ENCODE data around the gene SLC6A11.

Gene SLC6A11

DNA sequence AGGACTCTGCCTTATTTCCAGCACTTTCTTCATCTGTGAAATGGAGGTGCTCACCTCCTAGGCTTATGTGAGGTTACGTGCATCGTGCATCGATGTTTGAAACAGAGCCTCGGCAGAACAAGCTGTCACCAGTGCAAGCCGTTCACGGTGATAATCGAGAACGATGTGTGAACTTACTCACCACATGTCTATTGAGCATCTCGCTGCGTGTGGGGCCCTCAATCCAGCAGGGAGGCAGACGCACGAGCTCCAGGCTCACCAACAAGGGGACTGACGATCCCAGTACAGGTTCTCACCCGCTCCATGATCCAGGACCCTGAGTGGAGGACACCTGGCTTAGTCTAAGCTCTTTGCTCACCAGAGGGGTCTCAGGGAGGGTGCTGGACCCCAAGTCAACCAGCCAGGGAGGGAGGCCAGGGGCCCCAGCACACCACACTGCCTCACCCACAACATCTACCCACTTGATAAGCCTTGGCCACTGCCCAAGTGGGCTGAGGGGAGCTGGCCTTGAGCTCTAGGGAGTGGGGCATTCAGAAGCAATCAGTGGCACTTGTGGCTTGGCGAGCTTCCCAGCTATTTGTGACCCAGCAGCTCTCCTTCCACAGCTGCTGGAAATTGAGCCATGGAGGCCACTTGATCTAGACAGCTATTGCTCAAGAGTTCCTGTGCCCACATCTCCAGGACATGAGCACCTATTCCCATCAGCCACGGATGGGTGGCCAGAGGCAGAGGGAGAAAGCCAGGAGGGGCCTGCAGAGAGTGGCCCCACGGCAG, 142.1 kb downstream of the SLC6A11 start:
- peak; percentile 1 for DNase-seq

DNA sequence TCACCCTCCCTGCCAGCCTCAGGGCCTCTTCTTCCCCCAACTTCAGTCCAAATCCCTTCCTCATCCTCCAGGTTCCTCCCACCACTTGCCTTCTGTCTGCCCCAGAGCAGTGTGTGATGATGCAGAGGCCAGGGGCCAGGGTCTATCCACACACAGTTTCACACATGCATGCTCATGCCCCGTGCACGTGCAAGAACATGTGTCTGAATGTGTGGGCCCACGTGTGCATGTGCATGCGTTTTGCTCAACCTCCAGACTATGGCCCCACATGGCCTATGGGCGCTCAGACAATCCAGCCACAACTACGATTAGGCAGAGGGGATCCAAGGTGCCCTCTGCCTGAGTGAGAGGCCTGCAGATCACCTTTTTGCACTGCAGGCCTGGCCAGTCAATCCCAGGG, 144.2 kb downstream of the SLC6A11 start:
- DNase-seq, result no peak

DNA sequence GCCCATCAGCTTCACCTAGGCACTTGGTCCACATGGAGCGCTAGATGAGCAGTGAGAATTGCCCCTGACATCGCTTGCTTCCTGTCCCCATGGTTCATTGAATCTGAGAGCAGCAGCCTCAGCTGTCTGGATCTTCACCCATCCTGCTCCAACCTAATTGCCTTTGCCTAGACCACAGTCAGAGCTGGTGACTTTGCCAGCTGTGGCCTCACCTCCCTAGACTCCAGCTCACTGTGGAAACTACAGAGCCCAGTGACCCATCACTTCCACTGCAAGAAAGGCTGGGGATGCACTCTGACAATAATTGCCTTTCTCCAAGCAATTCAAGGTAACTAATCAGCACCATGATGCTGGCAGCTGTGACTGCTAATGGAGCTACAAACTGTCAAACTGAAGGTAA, 145.9 kb downstream of the SLC6A11 start:
- peak; percentile 7 for DNase-seq

GRCh38 chr3:10962481-10963036, 146.5 kb downstream of the SLC6A11 start:
- peak; percentile 58 for DNase-seq

DNA sequence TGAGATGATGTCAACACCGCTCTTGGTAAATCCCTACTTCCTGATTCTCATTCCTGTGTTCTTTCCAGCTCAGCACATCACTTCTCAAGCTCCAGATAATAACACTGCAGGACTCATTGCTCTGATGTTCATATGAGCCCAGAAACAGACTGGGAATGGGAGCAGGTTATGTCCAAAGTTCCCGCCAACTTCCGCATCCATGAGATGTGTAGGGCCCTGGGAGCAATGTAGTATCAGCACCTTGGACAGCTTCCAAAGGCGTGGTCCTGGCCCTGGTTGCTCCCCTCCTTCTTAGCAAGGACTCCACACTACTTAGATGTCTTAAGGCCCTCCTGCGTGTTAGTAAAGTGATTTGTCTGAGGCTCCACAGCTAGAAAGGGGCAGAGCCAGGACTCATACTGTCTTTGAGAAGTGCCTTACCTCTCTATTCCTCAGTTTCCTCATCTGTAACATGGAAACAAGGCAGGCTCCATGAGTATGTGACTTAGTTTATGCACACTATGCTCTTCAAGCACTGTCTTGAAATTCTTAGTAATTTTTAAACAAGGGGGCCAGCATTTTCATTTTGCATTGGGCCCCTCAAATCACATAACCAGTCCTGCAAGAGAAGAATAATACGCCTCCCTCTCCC, 148.6 kb downstream of the SLC6A11 start:
- no peak for DNase-seq

- DNase-seq, result no peak
These were observed 152.4 kb downstream of the SLC6A11 start for GRCh38 chr3:10968401-10968800.

DNA sequence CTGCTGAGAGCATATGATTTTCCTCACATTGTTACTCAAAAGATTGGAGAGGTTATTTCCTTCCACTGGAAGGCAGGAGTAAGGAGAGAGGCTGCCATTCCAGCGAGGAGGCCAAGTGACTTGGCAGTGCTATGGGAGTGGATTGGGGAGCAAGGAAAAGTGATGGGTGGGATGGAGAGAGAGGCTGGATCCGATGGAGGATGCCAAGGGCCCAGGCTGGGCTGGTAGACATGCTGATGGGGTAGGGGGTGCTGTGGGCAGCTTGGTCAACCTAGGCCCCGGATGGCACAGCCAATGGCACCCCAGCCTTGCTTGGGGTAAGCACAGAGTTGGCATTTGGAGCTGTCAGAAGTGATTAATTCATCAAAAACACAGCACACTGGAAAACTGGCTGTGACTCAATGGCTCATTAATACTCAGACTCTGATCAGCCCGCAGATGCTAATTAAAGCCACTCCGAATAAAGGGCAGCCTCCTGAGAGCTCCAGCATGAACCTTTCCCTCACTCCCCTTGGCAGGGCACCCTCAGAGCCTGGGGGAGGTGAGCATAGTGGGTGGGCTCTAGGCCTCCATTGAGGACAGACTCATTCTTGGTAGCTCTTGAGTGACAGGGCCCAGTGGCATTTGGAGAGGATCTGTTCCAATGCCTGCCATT, 154.4 kb downstream of the SLC6A11 start:
- DNase-seq, result no peak

DNA sequence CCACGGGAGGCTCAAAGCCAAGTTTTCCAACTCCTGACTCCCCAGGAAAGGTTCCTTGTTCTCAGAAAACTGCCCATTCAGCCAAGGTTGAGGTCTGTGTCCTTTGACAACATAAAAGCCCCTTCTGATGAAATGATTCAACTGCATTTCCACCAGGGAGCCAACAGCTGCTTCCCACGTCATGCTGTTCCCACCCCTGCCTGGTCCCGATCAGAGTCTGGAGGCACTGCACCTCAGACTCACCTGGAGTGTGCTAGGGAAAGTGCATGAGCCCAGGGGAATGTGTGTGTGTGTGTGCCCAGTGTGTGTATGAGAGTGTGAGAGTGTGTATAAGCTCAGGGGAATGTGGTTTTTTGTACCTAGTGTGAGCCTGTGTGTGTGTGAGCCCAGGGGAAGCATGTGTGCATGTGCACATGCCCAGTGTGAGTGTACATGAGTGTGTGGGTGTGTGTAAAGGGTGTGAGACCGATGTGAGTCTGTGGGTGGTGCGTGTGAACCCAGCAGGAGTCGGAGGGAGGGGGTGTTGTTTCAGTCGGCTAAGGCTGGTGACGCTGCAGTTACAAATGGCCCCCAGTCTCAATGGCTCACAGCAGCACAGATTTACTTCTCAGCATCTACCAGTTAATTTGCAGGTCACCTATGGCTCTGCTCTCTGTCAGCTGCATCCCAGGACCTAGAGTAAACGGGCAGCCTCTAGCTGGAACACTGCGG, 156.2 kb downstream of the SLC6A11 start:
- DNase-seq, result no peak

GRCh38 chr3:10973046-10973595, 157.1 kb downstream of the SLC6A11 start:
- DNase-seq, result no peak

- DNase-seq, result no peak
These were observed 158.1 kb downstream of the SLC6A11 start for GRCh38 chr3:10974131-10974530.

DNA sequence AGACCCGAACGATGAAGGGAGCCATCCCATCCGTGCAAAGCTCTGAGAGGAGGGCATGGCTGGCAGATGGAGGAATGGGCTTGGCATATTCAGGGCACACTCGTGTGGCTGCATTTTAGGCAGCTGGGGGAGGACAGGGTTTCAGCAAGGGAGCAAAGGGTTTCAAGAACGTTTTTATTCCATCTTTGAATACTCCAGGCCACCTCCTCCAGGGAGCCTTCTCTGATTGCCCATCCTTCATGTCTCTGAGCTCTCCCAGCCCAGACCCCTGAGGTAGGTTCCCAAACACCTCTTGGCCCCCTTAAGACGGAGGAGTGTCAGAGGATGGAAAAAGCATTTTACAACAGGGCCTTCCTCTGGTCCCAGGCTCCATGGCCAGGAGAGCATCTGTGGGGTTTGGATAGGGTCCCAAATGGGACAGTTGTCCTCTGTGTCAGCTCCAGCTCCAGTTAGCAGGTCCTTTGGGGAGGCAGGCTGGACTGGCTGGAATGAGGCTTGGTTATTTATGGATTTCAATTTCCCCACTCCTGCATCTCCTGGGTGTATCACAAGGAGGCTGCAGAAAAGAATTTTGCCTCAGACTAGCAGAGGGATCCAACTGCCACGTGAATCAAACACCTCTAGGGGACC, 158.8 kb downstream of the SLC6A11 start:
- no peak for DNase-seq

DNA sequence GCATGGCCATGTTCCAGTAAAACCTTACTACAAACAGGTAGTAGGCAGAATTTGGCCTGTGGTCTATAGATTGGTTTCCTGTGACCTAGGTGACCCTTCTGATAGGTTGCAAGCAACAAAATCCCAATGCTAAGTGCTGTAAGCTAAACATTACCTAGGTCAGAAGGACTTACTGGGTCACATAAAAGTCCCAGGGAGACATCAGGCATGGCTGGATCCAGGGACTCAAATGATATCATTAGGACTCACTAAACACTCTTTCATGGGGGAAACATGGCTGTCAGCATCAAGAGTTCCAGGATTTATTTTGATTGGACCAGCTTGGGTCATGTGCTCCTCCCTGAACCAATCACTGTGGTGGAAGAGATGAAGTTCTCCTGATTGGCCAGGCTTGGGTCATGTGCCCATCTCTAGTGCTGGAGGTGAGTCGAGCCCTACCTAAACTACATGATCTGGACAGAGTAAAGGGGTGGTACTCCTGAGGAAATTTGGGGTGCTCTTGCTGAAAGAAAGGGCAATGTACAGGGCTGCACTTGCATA, 159.7 kb downstream of the SLC6A11 start:
- DNase-seq, result no peak

DNA sequence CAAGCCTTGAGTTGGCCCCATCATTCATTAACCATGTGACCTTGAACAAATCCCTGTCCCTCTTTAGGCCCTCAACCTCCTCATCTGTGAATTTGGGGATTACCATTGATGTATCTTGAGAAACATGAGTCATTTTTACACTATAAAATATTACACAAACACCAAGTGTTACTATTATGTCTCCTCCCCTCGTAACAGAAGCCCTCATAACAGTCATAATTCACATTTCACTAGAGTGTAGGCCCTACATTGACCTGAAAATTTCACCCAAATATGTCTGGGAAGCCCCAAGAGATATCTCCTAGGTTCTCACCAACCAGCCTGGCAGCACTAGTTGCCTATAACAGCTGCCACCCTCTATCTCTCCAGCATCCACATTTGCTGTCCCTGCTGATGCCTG, 160.7 kb downstream of the SLC6A11 start:
- no peak for DNase-seq

- no peak for DNase-seq
These were observed 162.0 kb downstream of the SLC6A11 start for GRCh38 chr3:10977892-10978510.

DNA sequence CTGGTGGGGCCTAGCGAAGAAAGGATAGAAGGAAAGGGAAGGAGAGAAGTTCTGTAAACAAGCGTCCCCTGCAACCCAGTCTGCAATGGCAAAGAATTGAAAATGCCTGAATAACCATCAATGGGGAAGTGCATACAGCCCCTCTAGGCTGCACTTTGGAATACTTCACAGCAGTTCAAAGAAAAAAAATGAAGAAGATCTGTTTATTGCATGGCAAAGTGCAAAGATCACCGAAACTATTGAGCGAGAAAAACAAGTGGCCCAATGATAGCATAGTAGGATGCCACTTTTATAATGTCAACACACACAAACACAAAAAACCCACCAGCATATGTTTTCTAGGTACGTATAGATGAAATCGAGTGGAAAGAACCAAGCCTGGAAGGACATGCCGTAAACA, 162.9 kb downstream of the SLC6A11 start:
- no peak for DNase-seq

DNA sequence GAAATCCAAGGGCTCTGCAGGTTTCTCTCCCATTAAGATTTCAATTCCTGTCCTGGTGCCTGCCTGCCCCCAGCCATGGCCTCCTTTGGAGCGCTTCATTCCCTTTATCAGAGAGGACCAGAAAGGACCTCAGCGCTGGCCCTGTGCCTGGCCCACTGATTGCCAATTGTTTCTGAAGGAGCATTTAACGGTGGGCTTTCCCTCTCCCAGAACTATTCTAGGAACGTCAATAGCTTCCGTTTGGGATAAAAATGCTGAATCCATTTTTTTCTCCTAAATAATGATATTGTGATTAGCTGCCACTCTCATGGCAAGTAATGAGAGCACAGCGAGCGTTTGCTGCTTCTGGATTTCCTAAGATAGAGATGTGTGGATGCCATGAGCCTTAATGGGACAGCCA, 164.3 kb downstream of the SLC6A11 start:
- DNase-seq, result no peak

DNA sequence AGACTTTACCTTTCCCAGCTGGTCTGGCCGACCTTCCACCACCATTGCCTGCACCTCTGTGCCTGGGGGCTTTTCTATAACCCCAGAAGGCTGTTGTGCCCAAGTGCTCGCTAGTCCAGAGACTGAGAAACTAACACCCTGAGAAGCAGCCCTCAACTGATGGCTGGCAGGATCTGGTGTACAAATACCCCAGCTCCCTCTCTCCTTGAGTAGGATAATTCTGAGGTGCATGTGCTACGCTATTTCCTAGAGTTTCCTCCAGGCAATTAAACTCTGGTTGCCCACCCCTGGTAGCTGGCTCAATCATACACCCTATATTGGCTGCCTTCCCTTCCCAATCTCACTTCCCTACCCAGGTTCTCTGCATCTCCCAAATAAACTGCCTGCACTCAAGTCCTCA, 165.0 kb downstream of the SLC6A11 start:
- no peak for DNase-seq

DNA sequence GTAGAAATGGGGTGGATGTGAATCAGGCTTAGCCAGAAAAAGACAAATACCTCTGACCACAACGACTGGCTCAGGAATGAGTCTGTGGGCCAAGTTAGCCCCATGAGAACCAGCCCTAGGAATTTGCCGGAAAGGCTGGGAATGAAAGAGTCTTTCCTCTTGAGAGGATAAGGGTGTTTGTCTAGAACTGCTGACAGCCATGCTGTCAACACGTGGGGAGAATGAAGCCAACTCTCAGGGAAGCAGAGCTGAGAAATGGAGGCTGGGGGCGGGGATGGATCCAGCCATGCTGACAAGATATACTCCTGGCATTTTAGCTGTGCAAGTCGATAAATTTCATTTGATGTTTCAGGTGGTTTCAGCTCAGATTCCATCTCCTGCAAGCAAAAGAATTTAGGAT, 165.9 kb downstream of the SLC6A11 start:
- DNase-seq, result no peak

DNA sequence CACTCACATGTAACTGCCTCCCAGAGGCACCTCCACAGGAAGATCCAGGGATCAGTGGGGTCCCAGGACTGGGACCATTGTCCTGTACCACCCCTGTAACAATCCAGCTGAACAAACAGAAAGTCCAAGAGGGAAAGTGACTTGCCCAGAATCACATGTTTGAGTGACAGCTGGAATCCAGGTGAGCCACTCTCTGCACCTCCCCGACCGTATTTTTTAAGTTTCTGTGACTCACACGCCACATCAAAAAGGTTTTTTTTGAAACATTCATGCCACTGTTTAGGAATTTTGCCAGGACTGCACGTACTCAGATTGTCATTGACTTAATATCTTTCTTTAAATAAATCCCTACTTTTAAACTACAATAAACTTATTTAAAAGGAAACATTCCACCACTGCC, 166.8 kb downstream of the SLC6A11 start:
- no peak for DNase-seq

GRCh38 chr3:10983219-10983916, 167.3 kb downstream of the SLC6A11 start:
- peak; percentile 33 for DNase-seq

DNA sequence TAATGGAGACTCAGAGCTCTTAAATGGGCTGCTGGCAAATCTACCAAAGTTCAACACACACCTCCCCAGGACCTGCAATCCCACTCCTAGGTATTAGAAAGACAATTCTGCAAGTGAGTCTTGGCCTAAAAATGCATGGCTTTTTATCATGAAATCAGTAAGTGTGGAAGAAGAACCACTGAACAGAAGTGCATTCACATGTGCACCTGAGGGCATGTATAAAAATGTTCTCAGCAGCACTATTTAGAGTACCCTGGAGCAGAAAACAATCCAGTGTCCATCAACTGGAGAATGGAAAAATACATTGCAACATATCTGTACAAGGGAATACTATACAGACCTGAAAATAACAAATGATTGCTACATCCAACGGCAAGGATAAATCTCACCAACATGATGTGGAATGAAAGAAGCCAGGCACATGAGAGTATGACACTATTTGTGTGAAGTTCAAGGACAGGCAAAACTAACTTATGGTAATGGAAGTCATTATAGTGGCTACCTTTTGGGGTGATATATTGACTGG, 168.4 kb downstream of the SLC6A11 start:
- no peak for DNase-seq
